ENCODE data around the gene PICK1. TPM values are rescaled to one million over a fixed set of nuclear protein-coding genes. Genes with fewer than 3 reads are reported as not detected.

Gene PICK1
- total and polyA plus RNA-seq, 9 donors: 18.0 to 47.7 (median 34.3) TPM

DNA sequence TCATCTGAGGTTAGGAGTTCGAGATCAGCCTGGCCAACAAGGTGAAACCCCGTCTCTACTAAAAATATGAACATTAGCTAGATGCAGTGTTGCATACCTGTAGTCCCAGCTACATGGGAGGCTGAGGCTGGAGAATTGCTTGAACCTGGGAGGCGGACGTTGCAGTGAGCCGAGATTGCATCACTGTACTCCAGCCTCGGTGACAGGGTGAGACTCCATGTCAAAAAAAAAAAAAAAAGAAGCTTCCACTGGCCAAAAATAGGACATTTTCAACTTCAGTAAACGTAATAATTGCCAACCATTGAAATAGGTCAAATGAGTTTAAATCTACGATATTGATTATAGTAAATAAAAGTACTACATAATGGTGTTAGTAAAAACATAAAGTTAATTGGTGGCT, 46.4 kb downstream of the PICK1 start:
- intact Hi-C loops (cut with DNase I): no loop called here
- H3K4me1 ChIP-seq (ENCODE audit: insufficient read depth): no peaks in the 10 kb centered on the region
- H3K9me3 ChIP-seq: no peaks in the 10 kb centered on the region
- no peaks in the 10 kb centered on the region for H3K27me3 ChIP-seq
- DNase-seq: no peak
- H3K36me3 ChIP-seq: no peaks in the 10 kb centered on the region
- H3K27ac ChIP-seq: no peak overlapping the region
- WGBS, 3 donors: 73 to 92% (median 79%) methylated on average over 8 of the region's 8 CpGs
- no peak overlapping the region for H3K4me3 ChIP-seq
- TF ChIP-seq, protein P1, sequence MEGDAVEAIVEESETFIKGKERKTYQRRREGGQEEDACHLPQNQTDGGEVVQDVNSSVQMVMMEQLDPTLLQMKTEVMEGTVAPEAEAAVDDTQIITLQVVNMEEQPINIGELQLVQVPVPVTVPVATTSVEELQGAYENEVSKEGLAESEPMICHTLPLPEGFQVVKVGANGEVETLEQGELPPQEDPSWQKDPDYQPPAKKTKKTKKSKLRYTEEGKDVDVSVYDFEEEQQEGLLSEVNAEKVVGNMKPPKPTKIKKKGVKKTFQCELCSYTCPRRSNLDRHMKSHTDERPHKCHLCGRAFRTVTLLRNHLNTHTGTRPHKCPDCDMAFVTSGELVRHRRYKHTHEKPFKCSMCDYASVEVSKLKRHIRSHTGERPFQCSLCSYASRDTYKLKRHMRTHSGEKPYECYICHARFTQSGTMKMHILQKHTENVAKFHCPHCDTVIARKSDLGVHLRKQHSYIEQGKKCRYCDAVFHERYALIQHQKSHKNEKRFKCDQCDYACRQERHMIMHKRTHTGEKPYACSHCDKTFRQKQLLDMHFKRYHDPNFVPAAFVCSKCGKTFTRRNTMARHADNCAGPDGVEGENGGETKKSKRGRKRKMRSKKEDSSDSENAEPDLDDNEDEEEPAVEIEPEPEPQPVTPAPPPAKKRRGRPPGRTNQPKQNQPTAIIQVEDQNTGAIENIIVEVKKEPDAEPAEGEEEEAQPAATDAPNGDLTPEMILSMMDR (IDR thresholded peaks at IDR 0.05): no peak
- TF ChIP-seq EP300 (IDR thresholded peaks at IDR 0.05): no peak
- TF ChIP-seq POLR2A (IDR thresholded peaks at IDR 0.05): no peak

DNA sequence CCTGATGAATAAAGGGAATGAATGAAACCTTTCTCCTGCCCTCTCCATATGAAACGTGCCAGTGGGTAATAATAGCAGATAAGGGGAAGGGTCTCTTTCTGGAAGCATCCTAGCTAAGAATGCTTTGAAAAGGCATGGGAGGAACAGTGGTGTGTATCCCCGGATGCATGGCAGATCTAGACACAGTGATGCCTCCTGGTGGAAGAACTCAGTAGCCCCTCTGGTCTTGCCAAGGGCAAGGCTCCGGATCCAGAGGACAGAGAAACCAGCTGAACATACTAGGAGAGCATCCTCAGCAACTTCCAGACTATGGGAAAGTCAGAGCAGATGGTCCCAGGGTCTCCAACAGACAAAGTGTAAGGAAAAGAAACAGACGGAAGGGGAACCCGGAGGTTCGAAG, 46.9 kb downstream of the PICK1 start:
- no peak for TF ChIP-seq EP300 (IDR thresholded peaks at IDR 0.05)
- TF ChIP-seq, protein P1 (IDR thresholded peaks at IDR 0.05): no peak
- TF ChIP-seq POLR2A (IDR thresholded peaks at IDR 0.05): no peak
- H3K27me3 ChIP-seq: no peaks in the 10 kb centered on the region
- WGBS, 3 donors: 79 to 83% (median 82%) methylated on average over 6 of the region's 6 CpGs
- H3K9me3 ChIP-seq: no peaks in the 10 kb centered on the region
- no peaks in the 10 kb centered on the region for H3K4me1 ChIP-seq (ENCODE audit: insufficient read depth)
- no peak overlapping the region for H3K4me3 ChIP-seq
- DNase-seq: no peak
- intact Hi-C loops (cut with DNase I): no loop called here
- no peak overlapping the region for H3K27ac ChIP-seq
- no peaks in the 10 kb centered on the region for H3K36me3 ChIP-seq

DNA sequence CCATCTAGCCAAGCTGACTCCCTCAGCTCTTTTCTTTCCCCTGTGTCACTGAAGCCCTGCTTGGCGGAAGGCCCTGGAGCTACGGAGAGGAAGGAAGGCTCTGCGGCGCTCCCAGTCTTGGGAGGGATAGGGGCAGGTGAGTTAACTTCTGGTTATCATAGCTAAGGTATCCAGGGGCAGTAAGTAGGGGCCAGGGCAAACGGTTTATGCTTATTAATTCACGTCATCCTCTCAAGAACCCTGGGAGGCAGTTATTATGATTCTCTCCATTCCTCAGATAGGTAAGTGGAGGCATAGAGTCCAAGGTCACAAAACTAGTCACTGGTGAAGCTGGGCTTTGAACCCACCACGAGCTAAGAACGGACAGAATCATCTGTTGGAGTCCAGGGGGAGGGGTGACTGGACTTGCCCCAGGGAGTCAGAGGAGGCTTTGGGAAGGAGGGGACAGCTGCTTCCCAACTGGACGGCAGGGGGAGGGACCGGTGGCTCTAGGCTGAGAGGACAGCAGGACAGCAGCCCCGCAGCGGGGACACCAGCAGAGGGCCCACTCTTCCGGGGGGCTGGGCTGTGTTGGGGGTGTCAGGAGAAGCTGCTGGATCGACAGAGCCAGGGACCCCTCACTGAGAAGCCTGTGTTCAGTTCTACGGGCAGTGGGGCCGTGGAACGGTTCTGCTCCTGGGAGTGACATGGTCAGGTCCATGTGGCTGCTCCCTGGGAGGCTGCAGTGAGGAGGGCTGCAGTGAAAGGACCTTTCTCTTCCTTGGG, 49.8 kb downstream of the PICK1 start:
- H3K27ac ChIP-seq: no peak overlapping the region
- WGBS, 3 donors: 73 to 77% (median 77%) methylated on average over 17 of the region's 17 CpGs
- DNase-seq: no peak
- H3K4me3 ChIP-seq: no peak overlapping the region
- intact Hi-C loops (cut with DNase I): no loop called here
- H3K36me3 ChIP-seq: no peaks in the 10 kb centered on the region
- H3K27me3 ChIP-seq: no peaks in the 10 kb centered on the region
- no peaks in the 10 kb centered on the region for H3K9me3 ChIP-seq
- no peaks in the 10 kb centered on the region for H3K4me1 ChIP-seq (ENCODE audit: insufficient read depth)
- TF ChIP-seq POLR2A (IDR thresholded peaks at IDR 0.05) (no peak), EP300 (IDR thresholded peaks at IDR 0.05) (no peak)
- TF ChIP-seq, protein P1 (IDR thresholded peaks at IDR 0.05): no peak

DNA sequence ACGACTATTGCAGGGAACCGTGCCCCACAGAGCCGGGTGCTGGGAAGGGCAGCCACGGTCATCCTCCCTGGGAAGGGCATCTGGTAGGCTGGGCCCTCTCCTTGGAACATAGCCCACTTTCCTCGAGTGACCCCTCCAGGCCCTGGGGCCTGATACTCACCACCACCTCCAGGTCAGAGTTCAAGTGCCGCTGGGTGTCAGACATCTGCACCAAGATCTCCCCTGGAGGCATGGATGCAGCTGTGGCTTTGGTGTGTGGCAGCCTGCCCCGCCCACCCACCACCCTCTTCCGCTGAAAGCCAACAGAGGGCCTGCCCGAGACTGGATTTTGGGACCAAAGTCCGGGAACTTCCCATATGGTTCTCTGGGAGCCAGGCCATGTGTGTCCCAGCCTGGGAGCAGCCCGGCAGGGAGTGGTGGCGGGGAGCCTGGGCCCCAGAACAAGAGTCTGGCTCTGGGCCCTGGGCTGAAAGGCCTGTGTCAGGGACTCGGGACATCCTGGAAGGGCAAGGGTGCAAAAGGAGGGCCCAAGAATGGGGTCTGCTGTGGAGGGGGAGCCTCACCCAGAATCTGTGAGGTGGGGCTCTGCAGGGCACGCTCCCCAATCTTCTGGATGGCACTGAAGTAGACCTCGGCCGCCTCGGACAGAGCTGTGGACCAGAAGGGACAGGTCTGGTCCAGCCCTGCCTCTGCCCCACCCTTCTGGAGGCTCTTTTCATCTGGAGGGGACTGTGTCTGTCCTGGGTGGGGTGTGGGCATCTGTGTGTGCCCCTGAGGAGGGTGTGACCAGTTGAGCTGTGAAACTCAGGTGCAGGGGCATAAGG, 50.7 kb downstream of the PICK1 start:
- no peak for DNase-seq
- WGBS, 3 donors: 72 to 82% (median 77%) methylated on average over 15 to 17 of the region's 17 CpGs
- Histone ChIP-seq H3K27me3 (no peaks in the 10 kb centered on the region), H3K9me3 (no peaks in the 10 kb centered on the region), H3K27ac (no peak overlapping the region), H3K4me1 (ENCODE audit: insufficient read depth) (no peaks in the 10 kb centered on the region), H3K36me3 (no peaks in the 10 kb centered on the region), H3K4me3 (no peak overlapping the region)
- intact Hi-C loops (cut with DNase I): no loop called here
- TF ChIP-seq, protein P1 (IDR thresholded peaks at IDR 0.05): no peak
- TF ChIP-seq POLR2A (IDR thresholded peaks at IDR 0.05): no peak
- no peak for TF ChIP-seq EP300 (IDR thresholded peaks at IDR 0.05)

All from ovary (tissue), 9 donors.